ENCODE results near the gene PLOD1.
"Not testable (repeated sequence)": the region's sequence is repeated elsewhere in the genome, so short reads cannot be mapped to it uniquely, and the experiment has no call there.

PLOD1 gene

DNA sequence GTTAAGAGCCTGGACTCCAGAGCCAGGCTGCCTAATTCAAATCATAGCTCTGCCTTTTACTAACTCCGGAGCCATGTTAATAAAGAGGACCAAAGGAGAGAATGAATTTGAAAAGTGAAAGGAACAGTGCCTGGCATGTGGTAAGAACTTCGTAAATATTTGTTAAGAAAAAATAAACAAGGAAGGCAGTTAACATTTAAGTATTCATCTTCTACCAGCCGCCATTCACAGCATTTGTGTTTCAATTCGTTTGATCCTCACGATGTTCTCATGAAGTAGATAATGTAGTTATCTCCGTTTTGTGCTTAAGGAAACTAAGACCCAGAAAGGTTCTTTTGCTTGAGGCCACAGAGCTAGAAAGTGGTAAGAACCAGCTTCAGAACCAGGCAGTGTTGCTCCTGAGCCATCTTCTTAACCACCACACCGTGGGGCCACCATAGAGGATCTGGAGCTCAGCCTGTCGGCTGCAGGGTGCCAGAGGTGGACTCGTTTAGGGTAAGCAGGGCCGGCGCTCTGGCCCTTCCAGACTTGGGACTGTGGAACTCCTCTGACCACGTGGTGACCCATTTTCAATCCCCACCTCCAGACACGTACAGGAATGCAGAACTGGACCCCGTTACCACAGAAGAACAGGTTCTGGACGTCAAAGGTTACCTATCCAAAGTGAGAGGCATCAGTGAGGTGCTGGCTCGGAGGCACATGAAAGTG lies 57.6 kb downstream of the PLOD1 start:
- peaks cover 38% of the 10 kb centered on the region for H3K36me3 ChIP-seq (ENCODE audit: control insufficient read depth, insufficient read depth, low read length)
- no peak overlapping the region for H3K9ac ChIP-seq (ENCODE audit: low read length)
- H3K4me3 ChIP-seq (ENCODE audit: low read length) = no peak overlapping the region
- H3K27ac ChIP-seq (ENCODE audit: low read depth, low read length) = no peak overlapping the region
- peaks cover 11% of the 10 kb centered on the region for H3K4me1 ChIP-seq (ENCODE audit: control insufficient read depth, insufficient read depth, low read length)
- H3K27me3 ChIP-seq (ENCODE audit: control insufficient read depth, insufficient read depth, low read length) = no peaks in the 10 kb centered on the region

DNA sequence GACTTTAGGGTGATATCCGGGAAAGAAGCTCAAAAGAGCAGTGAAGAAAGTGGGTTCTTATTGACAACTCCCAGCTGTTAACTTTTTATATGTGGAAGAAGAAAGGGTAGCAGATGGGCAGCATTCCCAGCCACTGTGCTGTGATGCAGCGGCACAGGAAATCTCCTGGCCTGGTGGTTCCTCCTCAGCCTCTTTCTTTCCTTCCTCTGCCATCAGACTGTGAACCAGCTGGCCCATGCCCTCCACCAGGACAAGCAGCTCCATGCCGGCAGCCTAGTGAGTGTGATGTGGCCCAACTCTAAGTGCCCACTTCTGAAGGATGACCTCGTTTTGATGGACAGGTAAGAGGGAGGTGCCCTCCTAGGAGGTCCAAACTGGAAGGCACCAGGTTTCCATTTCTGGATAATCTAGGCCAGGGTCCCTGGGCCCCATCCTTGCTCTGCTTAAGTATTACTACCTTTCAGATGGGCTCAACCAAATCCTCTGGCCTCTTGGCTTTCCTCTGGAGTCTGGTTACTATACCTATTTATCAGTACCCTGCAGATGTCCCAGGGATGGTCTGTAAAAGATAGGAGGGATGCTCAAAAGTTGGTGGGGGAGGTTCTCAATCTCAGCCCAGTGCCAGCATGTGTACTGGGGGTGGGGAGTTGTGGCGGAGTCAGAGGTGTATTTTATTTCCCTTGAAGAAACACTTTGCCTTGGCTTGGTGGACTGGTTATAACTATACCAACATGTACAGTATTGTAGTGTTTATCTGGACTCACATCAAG lies 62.7 kb downstream of the PLOD1 start:
- H3K4me1 ChIP-seq (ENCODE audit: control insufficient read depth, insufficient read depth, low read length) = no peaks in the 10 kb centered on the region
- no peak overlapping the region for H3K27ac ChIP-seq (ENCODE audit: low read depth, low read length)
- no peak overlapping the region for H3K9ac ChIP-seq (ENCODE audit: low read length)
- H3K4me3 ChIP-seq (ENCODE audit: low read length) = no peak overlapping the region
- no peaks in the 10 kb centered on the region for H3K27me3 ChIP-seq (ENCODE audit: control insufficient read depth, insufficient read depth, low read length)
- H3K36me3 ChIP-seq (ENCODE audit: control insufficient read depth, insufficient read depth, low read length) = peaks cover 44% of the 10 kb centered on the region

DNA sequence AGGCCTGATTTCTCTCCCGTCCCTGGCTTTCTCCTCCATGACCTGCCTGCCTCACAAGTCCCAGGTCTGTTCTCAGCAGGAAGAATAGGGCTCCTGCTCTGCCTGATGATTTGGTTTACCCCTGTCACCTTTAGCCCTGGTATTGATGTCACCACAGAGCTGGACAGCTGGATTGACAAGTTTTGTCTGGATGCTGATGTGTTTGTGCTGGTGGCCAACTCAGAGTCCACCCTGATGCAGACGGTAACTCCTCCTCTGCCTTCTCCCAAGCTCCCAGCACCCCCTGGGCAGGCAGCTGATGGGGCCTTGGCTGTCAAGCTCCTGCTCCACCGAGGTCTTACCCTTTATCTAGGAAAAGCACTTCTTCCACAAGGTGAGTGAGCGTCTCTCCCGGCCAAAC lies 64.1 kb downstream of the PLOD1 start:
- no peak overlapping the region for H3K27ac ChIP-seq (ENCODE audit: low read depth, low read length)
- no peak overlapping the region for H3K4me3 ChIP-seq (ENCODE audit: low read length)
- H3K4me1 ChIP-seq (ENCODE audit: control insufficient read depth, insufficient read depth, low read length) = no peaks in the 10 kb centered on the region
- H3K27me3 ChIP-seq (ENCODE audit: control insufficient read depth, insufficient read depth, low read length) = no peaks in the 10 kb centered on the region
- H3K36me3 ChIP-seq (ENCODE audit: control insufficient read depth, insufficient read depth, low read length) = peaks cover 50% of the 10 kb centered on the region
- H3K9ac ChIP-seq (ENCODE audit: low read length) = no peak overlapping the region

DNA sequence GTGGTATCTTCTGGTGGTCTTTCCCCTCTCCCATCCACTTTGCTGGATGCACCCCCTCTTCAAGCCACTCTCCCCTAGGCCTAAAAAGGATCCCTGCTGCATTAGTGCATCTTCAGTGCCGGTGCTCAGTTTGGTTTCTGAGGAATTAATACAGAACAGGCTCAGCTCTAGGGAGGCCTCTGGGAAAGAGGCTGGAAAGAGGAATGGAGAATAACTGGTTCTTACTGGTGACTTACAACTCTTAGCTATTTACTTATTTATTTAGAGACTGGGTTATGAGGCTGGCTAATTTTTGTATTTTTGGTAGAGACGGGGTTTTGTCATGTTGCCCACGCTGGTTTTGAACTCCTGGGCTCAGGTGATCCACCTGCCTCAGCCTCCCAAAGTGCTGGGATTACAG lies 64.7 kb downstream of the PLOD1 start:
- H3K36me3 ChIP-seq (ENCODE audit: control insufficient read depth, insufficient read depth, low read length) = peaks cover 52% of the 10 kb centered on the region
- H3K9ac ChIP-seq (ENCODE audit: low read length) = no peak overlapping the region
- no peak overlapping the region for H3K4me3 ChIP-seq (ENCODE audit: low read length)
- H3K27me3 ChIP-seq (ENCODE audit: control insufficient read depth, insufficient read depth, low read length) = no peaks in the 10 kb centered on the region
- no peaks in the 10 kb centered on the region for H3K4me1 ChIP-seq (ENCODE audit: control insufficient read depth, insufficient read depth, low read length)
- H3K27ac ChIP-seq (ENCODE audit: low read depth, low read length) = no peak overlapping the region

DNA sequence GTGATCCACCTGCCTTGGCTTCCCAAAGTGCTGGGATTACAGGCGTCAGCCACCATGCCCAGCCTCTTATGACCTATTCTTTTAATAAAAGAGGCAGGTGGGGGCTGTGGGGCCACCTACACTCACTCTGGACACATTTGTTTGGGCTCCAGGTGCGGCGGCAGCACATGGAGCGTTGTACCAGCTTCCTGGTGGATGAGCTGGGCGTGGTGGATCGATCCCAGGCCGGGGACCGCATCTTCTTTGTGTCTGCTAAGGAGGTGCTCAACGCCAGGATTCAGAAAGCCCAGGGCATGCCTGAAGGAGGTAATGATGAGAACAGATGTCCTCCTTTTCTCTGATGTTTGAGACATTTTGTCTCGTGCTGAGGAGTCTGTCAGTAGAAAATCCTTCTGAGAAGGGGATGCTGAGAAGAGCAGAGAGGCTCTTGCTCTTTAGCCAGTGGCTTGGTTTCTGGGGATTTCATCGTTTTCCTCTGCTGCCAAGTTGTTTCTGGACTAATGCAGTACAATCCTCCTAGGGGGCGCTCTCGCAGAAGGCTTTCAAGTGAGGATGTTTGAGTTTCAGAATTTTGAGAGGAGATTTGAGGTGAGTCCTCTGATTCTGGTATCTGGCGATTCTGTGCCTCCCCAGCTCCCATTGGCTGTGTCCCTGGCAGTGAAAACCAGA lies 66.9 kb downstream of the PLOD1 start:
- Histone ChIP-seq H3K27me3 (ENCODE audit: control insufficient read depth, insufficient read depth, low read length) (no peaks in the 10 kb centered on the region), H3K27ac (ENCODE audit: low read depth, low read length) (no peak overlapping the region), H3K4me3 (ENCODE audit: low read length) (no peak overlapping the region), H3K4me1 (ENCODE audit: control insufficient read depth, insufficient read depth, low read length) (no peaks in the 10 kb centered on the region), H3K36me3 (ENCODE audit: control insufficient read depth, insufficient read depth, low read length) (peaks cover 65% of the 10 kb centered on the region), H3K9ac (ENCODE audit: low read length) (no peak overlapping the region)

DNA sequence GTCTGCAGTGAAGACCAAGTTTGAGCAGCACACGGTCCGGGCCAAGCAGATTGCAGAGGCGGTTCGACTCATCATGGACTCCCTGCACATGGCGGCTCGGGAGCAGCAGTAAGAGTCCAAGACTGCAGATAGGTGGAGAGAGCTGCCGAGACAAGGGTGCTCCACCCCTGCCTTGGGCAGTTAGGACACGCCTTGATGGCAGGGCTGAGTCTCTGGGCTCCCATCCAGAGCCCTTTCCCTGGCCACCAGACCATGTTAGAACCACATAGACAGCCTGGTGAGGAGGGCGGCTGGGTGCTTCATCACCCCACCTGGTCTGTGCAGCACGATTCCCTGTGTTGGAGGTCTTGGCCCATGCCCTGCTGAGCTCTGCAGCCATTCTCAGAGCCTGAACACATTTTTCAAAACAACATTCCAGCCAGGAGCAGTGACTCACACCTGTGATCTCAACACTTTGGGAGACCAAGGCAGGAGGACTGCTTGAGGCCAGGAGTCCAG lies 67.5 kb downstream of the PLOD1 start:
- Histone ChIP-seq H3K36me3 (ENCODE audit: control insufficient read depth, insufficient read depth, low read length) (peaks cover 70% of the 10 kb centered on the region), H3K4me3 (ENCODE audit: low read length) (no peak overlapping the region), H3K9ac (ENCODE audit: low read length) (no peak overlapping the region), H3K27ac (ENCODE audit: low read depth, low read length) (no peak overlapping the region), H3K4me1 (ENCODE audit: control insufficient read depth, insufficient read depth, low read length) (no peaks in the 10 kb centered on the region), H3K27me3 (ENCODE audit: control insufficient read depth, insufficient read depth, low read length) (no peaks in the 10 kb centered on the region)

DNA sequence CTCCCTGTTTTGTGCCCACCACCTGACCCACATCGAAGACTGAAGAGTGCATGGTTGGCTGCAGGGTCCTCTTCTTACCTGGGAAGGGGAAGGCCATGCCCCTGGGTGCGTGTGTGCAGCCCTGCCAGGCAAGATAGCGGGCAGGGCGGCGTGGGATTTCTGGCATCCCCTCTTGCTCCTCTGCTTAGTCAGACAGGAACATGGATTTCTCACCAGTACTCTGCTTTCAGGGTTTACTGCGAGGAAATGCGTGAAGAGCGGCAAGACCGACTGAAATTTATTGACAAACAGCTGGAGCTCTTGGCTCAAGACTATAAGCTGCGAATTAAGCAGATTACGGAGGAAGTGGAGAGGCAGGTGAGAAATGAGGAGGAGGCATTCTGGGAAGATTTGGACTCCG lies 69.2 kb downstream of the PLOD1 start:
- H3K36me3 ChIP-seq (ENCODE audit: control insufficient read depth, insufficient read depth, low read length) = peaks cover 64% of the 10 kb centered on the region
- H3K27me3 ChIP-seq (ENCODE audit: control insufficient read depth, insufficient read depth, low read length) = no peaks in the 10 kb centered on the region
- no peak overlapping the region for H3K27ac ChIP-seq (ENCODE audit: low read depth, low read length)
- H3K4me1 ChIP-seq (ENCODE audit: control insufficient read depth, insufficient read depth, low read length) = no peaks in the 10 kb centered on the region
- no peak overlapping the region for H3K4me3 ChIP-seq (ENCODE audit: low read length)
- H3K9ac ChIP-seq (ENCODE audit: low read length) = no peak overlapping the region

DNA sequence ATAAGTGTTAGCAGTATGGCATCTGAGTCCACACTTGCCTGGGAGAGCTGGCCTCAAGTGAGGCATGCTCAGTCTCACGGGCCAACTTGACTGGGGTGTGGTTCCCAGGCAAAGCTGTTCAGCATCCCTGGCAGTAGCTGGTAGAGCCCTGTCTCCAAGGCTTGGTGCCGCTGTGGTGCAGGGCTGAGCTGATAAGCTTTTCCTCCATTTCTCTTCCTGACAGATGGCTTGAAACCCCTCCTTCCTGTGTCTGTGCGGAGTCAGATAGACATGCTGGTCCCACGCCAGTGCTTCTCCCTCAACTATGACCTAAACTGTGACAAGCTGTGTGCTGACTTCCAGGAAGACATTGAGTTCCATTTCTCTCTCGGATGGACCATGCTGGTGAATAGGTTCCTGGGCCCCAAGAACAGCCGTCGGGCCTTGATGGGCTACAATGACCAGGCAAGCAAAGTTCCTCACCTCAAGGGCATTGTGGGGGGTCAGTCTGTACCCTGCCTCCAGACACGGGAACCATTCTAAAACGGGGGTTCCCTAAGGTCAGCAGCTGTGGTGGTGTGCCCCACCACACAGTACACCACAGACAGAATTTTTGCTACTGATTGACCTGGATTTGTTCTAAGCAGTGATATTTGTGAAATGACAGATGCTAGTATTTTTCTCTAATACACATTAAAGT lies 71.1 kb downstream of the PLOD1 start:
- Histone ChIP-seq H3K9ac (ENCODE audit: low read length) (no peak overlapping the region), H3K4me1 (ENCODE audit: control insufficient read depth, insufficient read depth, low read length) (no peaks in the 10 kb centered on the region), H3K27me3 (ENCODE audit: control insufficient read depth, insufficient read depth, low read length) (no peaks in the 10 kb centered on the region), H3K4me3 (ENCODE audit: low read length) (no peak overlapping the region), H3K27ac (ENCODE audit: low read depth, low read length) (no peak overlapping the region), H3K36me3 (ENCODE audit: control insufficient read depth, insufficient read depth, low read length) (peaks cover 63% of the 10 kb centered on the region)

DNA sequence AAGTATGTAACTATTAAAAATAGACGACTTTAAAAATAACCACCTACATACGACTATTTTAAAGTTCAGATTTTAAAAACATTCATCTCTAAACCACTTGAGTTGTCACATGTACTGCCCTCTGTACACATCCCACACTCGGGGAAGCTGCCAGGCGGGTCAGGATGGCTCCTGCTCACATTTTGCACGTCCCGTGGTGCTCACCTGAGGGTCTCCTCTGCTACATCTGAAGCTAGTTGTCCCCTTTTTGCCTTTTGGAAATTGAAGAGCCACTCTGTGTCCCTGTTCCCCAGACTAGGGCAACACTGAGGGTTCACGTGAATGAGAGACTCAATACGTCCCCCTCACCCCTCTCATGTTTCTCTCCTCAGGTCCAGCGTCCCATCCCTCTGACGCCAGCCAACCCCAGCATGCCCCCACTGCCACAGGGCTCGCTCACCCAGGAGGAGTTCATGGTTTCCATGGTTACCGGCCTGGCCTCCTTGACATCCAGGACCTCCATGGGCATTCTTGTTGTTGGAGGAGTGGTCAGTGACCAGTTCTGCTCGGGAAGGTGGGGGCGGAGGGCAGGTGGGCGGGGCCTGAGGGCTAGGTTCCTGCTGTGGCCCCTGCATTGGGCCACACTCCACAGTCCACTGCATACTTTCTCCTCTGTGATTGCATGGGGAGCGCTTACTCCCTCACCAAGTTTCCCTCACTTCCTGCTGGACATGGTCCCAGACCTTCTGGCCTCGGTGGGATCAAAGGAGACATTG lies 71.8 kb downstream of the PLOD1 start:
- no peak overlapping the region for H3K4me3 ChIP-seq (ENCODE audit: low read length)
- no peak overlapping the region for H3K9ac ChIP-seq (ENCODE audit: low read length)
- no peaks in the 10 kb centered on the region for H3K4me1 ChIP-seq (ENCODE audit: control insufficient read depth, insufficient read depth, low read length)
- no peak overlapping the region for H3K27ac ChIP-seq (ENCODE audit: low read depth, low read length)
- H3K27me3 ChIP-seq (ENCODE audit: control insufficient read depth, insufficient read depth, low read length) = no peaks in the 10 kb centered on the region
- peaks cover 66% of the 10 kb centered on the region for H3K36me3 ChIP-seq (ENCODE audit: control insufficient read depth, insufficient read depth, low read length)

DNA sequence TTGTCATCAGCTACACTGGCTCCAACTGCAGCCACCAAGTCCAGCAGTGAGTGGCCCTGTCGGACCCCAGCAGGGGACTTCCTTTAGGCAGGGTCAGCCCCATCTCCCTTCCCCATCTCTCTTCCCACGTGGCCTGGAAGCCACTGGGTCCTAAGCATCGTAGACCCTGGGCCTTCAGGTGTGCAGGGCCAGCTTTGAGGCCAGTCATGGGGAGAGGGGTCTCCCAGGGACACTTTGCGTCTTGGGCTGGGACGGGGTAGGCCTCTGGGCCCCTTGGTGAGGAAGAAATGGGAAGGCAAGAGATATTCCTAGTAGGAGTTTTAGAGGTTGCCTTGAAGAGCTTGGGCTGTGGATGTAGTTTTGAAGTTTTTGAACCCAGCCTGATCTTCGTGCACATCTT lies 72.7 kb downstream of the PLOD1 start:
- no peaks in the 10 kb centered on the region for H3K4me1 ChIP-seq (ENCODE audit: control insufficient read depth, insufficient read depth, low read length)
- no peak overlapping the region for H3K4me3 ChIP-seq (ENCODE audit: low read length)
- no peak overlapping the region for H3K9ac ChIP-seq (ENCODE audit: low read length)
- no peaks in the 10 kb centered on the region for H3K27me3 ChIP-seq (ENCODE audit: control insufficient read depth, insufficient read depth, low read length)
- H3K36me3 ChIP-seq (ENCODE audit: control insufficient read depth, insufficient read depth, low read length) = peaks cover 68% of the 10 kb centered on the region
- H3K27ac ChIP-seq (ENCODE audit: low read depth, low read length) = no peak overlapping the region

DNA sequence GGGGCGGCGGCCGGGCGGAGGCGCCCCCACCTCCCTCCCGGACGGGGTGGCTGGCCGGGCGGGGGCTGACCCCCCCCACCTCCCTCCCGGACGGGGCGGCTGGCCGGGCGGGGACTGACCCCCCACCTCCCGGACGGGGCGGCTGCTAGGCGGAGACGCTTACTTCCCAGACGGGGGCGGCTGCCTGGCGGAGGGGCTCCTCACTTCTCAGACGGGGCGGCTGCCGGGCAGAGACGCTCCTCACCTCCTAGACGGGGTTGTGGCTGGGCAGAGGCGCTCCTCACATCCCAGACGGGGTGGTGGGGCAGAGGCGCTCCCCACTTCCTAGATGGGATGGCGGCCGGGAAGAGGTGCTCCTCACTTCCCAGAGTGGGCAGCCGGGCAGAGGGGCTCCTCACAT lies 73.8 kb downstream of the PLOD1 start:
- H3K9ac ChIP-seq (ENCODE audit: low read length); H3K27ac ChIP-seq (ENCODE audit: low read depth, low read length); H3K4me3 ChIP-seq (ENCODE audit: low read length); H3K4me1 ChIP-seq (ENCODE audit: control insufficient read depth, insufficient read depth, low read length); H3K27me3 ChIP-seq (ENCODE audit: control insufficient read depth, insufficient read depth, low read length): not testable (repeated sequence)
- peaks cover 60% of the 10 kb centered on the region for H3K36me3 ChIP-seq (ENCODE audit: control insufficient read depth, insufficient read depth, low read length)

Measured in rectal smooth muscle tissue (tissue), 1 donor.